Activated CD8-positive, alpha-beta memory T cell treated with anti-CD3 and anti-CD28 coated beads, Interleukin-2, amount 50 U/mL, for 24 hours (primary cell): Measurements from ENCODE around the gene RND3.

Source experiments
- DNase-seq: peaks from one replicate; pipeline ENCODE4 v3.0.0-alpha.2; 2020; ENCODE audit errors: extremely low read depth

RND3 gene

GRCh38 chr2:150494234-150494945 is 6.9 kb upstream of the RND3 start:
- no peak for DNase-seq

- DNase-seq, result no peak
These were observed 4.5 kb upstream of the RND3 start for GRCh38 chr2:150491943-150492342.

GRCh38 chr2:150491430-150491829 is 4.0 kb upstream of the RND3 start:
- DNase-seq, result no peak

GRCh38 chr2:150490466-150490865 is 3.0 kb upstream of the RND3 start:
- DNase-seq, result no peak

GRCh38 chr2:150486539-150487484 is 655 bp downstream of the RND3 start:
- DNase-seq, result no peak

GRCh38 chr2:150485871-150486538 is 1.5 kb downstream of the RND3 start:
- no peak for DNase-seq

GRCh38 chr2:150485114-150485870 is 2.2 kb downstream of the RND3 start:
- no peak for DNase-seq

- no peak for DNase-seq
These were observed 2.9 kb downstream of the RND3 start for GRCh38 chr2:150484461-150485021.

GRCh38 chr2:150484006-150484405 is 3.5 kb downstream of the RND3 start:
- no peak for DNase-seq

- DNase-seq, result no peak
These were observed 3.9 kb downstream of the RND3 start for GRCh38 chr2:150483532-150483931.

- no peak for DNase-seq
These were observed 4.6 kb downstream of the RND3 start for GRCh38 chr2:150482667-150483400.

GRCh38 chr2:150482111-150482510 is 5.4 kb downstream of the RND3 start:
- DNase-seq, result no peak

GRCh38 chr2:150480971-150481830 is 6.3 kb downstream of the RND3 start:
- DNase-seq, result no peak

GRCh38 chr2:150480241-150480640 is 7.2 kb downstream of the RND3 start:
- no peak for DNase-seq

GRCh38 chr2:150479075-150479915 is 8.2 kb downstream of the RND3 start:
- no peak for DNase-seq

- DNase-seq, result no peak
These were observed 9.1 kb downstream of the RND3 start for GRCh38 chr2:150478200-150478974.

- DNase-seq, result no peak
These were observed 10.1 kb downstream of the RND3 start for GRCh38 chr2:150477347-150477746.

- DNase-seq, result no peak
These were observed 10.6 kb downstream of the RND3 start for GRCh38 chr2:150476809-150477302.
